NOMO-1 treated with DMSO at 0.1 percent for 48 hours (cell line): ENCODE data around the gene TMEM74B.

Experiments
- DNase-seq: peaks from one replicate; lab custom pipeline; 2025; ENCODE audit not compliant: unreplicated experiment; lab: John Stamatoyannopoulos, UW

The TMEM74B gene

GRCh38 chr20:1144401-1145172 is 40.2 kb downstream of the TMEM74B start:
- DNase-seq, result no peak

- DNase-seq, result no peak
These were observed 47.5 kb downstream of the TMEM74B start for GRCh38 chr20:1137236-1137635.

- no peak for DNase-seq
These were observed 49.9 kb downstream of the TMEM74B start for GRCh38 chr20:1134836-1135235.

GRCh38 chr20:1134355-1134754 is 50.4 kb downstream of the TMEM74B start:
- DNase-seq, result no peak

- DNase-seq, result no peak
These were observed 53.4 kb downstream of the TMEM74B start for GRCh38 chr20:1131354-1131753.

- peak; percentile 89 for DNase-seq
These were observed 53.9 kb downstream of the TMEM74B start for GRCh38 chr20:1130847-1131246.
